ENCODE results near the gene ALAS1.
A peak's percentile ranks its signal among the peaks of the same experiment; 100 is the strongest.

Gene ALAS1

DNA sequence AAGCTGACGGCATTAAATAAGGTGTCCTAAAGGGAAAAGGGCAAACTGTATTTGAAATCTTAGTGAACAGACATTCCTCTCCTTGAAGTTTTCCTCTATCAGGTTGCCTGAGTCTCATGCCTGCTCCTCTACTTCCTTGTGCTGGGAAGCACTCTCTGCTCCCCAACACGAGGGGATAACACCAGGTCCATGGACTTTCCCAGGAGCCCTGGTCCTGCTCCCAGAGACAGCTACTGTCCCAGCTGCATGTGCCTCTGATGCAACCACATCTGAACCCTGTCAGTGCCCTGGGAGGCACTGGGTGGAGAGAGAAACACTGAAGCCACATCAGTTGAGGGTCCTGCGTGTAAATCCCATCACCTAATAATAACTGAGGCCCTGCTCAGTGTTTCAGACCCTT, 20.1 kb downstream of the ALAS1 start:
- WGBS = 91% methylated on average over 3 of the region's 3 CpGs
- no peak overlapping the region for H3K4me3 ChIP-seq (ENCODE audit: insufficient read depth in 1 of 2, low read depth in 1 of 2, low read length in 2 of 2)

DNA sequence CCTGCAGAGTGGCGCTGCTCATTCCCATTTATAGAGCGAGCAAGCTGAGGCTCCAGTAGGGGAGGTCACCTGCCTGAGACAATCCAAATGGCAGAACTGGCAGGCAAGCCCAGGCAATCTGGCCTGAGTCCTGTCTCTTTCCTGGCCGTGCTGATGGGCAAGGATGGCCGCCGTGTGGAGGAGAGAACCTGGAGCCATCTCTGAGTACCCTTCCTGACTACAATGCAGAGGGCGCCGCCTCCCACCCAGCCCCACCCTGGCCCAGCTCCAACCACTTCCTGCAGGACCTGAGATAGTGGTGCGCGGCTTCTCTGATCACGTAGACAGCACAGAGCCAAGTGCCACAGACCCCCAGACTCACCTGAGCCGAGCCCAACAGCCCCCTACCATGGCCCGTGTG, 20.5 kb downstream of the ALAS1 start:
- Histone ChIP-seq H3K9ac (ENCODE audit: low read length) (no peak overlapping the region), H3K14ac (ENCODE audit: low read length in 2 of 2) (no peak overlapping the region), H3K23ac (ENCODE audit: low read length in 2 of 2) (no peak overlapping the region), H3K4me3 (ENCODE audit: insufficient read depth in 1 of 2, low read depth in 1 of 2, low read length in 2 of 2) (no peak overlapping the region), H2BK15ac (ENCODE audit: low read depth, poor library complexity, severe bottlenecking) (no peak overlapping the region), H3K27me3 (ENCODE audit: control insufficient read depth in 1 of 2, insufficient read depth in 1 of 2, low read length in 2 of 2) (no peaks in the 10 kb centered on the region), H2BK5ac (ENCODE audit: low read depth, low read length, poor library complexity, severe bottlenecking) (no peak overlapping the region), H2AFZ (ENCODE audit: low read depth, low read length) (no peak overlapping the region), H4K91ac (ENCODE audit: low read length) (peak overlapping the region; percentile 8), H3K4ac (ENCODE audit: low read depth in 1 of 2, low read length in 2 of 2) (no peak overlapping the region), H3K4me1 (ENCODE audit: control insufficient read depth, insufficient read depth, low read depth, low read length) (peaks cover 9% of the 10 kb centered on the region), H2BK12ac (ENCODE audit: low read length in 2 of 2) (no peak overlapping the region), H3K79me1 (replicated peaks; ENCODE audit: low read length, poor library complexity, severe bottlenecking) (no peaks in the 10 kb centered on the region), H2BK120ac (ENCODE audit: low read depth, low read length) (no peak overlapping the region), H3K27ac (ENCODE audit: low read length, poor library complexity, severe bottlenecking) (no peak overlapping the region), H3K36me3 (ENCODE audit: control insufficient read depth in 1 of 2, insufficient read depth in 2 of 2, low read depth in 1 of 2, low read length in 2 of 2) (peaks cover 22 to 25% of the 10 kb centered on the region in 2 experiments), H2AK5ac (ENCODE audit: low read length, severe bottlenecking) (no peak overlapping the region), H3K4me2 (ENCODE audit: low read length, poor library complexity, severe bottlenecking) (no peak overlapping the region), H4K8ac (ENCODE audit: low read length) (no peak overlapping the region), H3K18ac (ENCODE audit: low read depth in 1 of 2, low read length in 2 of 2) (no peak overlapping the region), H3K9me3 (ENCODE audit: control insufficient read depth, low read length) (no peaks in the 10 kb centered on the region)
- no peak for DNase-seq
- 91% methylated on average over 8 of the region's 12 CpGs for WGBS

More for the DNA sequence above, 20.1 kb downstream of the ALAS1 start:
- H3K14ac ChIP-seq (ENCODE audit: low read length in 2 of 2) = no peak overlapping the region
- no peaks in the 10 kb centered on the region for H3K27me3 ChIP-seq (ENCODE audit: control insufficient read depth in 1 of 2, insufficient read depth in 1 of 2, low read length in 2 of 2)
- H3K27ac ChIP-seq (ENCODE audit: low read length, poor library complexity, severe bottlenecking) = no peak overlapping the region
- H2AFZ ChIP-seq (ENCODE audit: low read depth, low read length) = no peak overlapping the region
- no peak overlapping the region for H3K23ac ChIP-seq (ENCODE audit: low read length in 2 of 2)
- H3K9ac ChIP-seq (ENCODE audit: low read length) = no peak overlapping the region
- H2BK120ac ChIP-seq (ENCODE audit: low read depth, low read length) = no peak overlapping the region
- no peak overlapping the region for H4K8ac ChIP-seq (ENCODE audit: low read length)
- no peak overlapping the region for H3K18ac ChIP-seq (ENCODE audit: low read depth in 1 of 2, low read length in 2 of 2)
- no peak overlapping the region for H3K4me2 ChIP-seq (ENCODE audit: low read length, poor library complexity, severe bottlenecking)
- H2BK12ac ChIP-seq (ENCODE audit: low read length in 2 of 2) = no peak overlapping the region
- H2BK5ac ChIP-seq (ENCODE audit: low read depth, low read length, poor library complexity, severe bottlenecking) = no peak overlapping the region
- H3K4me1 ChIP-seq (ENCODE audit: control insufficient read depth, insufficient read depth, low read depth, low read length) = peaks cover 9% of the 10 kb centered on the region
- peaks cover 25 to 29% of the 10 kb centered on the region in 2 experiments for H3K36me3 ChIP-seq (ENCODE audit: control insufficient read depth in 1 of 2, insufficient read depth in 2 of 2, low read depth in 1 of 2, low read length in 2 of 2)
- no peak overlapping the region for H2BK15ac ChIP-seq (ENCODE audit: low read depth, poor library complexity, severe bottlenecking)
- peak overlapping the region; percentile 8 for H4K91ac ChIP-seq (ENCODE audit: low read length)
- no peak for DNase-seq
- H3K4ac ChIP-seq (ENCODE audit: low read depth in 1 of 2, low read length in 2 of 2) = no peak overlapping the region
- no peak overlapping the region for H2AK5ac ChIP-seq (ENCODE audit: low read length, severe bottlenecking)
- peaks cover 1% of the 10 kb centered on the region for H3K79me1 ChIP-seq (replicated peaks; ENCODE audit: low read length, poor library complexity, severe bottlenecking)
- H3K9me3 ChIP-seq (ENCODE audit: control insufficient read depth, low read length) = no peaks in the 10 kb centered on the region

DNA sequence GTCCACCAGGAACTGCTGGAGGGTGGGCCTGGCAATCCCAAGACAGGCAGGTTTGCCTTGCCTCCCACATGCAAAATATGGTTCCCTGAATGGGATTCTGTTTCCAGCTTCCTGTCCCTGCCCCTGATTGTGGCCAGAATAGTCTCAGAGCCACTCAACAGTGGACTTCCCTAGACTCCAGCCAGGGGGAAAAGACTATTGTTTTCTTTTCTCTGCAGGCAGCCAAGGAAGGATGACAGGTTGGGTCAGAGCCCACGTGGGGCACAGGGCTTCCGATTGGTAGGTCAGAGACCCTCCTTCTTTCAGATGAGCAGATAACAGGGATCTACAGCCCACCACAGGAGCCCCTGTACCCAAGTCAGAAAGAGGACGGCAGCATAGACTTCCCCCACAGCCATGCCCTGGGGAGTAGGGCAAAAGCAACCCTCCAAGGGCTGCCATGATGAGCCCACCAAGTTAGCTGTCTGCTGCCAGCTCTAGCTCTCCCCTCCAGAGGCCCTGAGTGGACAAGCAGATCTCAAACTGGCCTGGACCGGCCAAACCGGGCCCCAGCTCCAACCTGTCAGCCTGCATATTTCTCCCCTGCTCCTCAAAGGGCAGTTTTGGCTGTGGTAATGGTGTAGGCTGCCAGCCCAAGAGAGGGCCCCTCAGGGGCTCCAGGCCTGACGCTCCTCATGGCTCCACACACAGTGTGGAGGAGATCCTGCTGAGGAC, 21.1 kb downstream of the ALAS1 start:
- no peak overlapping the region for H3K9ac ChIP-seq (ENCODE audit: low read length)
- H3K36me3 ChIP-seq (ENCODE audit: control insufficient read depth in 1 of 2, insufficient read depth in 2 of 2, low read depth in 1 of 2, low read length in 2 of 2) = peaks cover 19 to 20% of the 10 kb centered on the region in 2 experiments
- H3K27me3 ChIP-seq (ENCODE audit: control insufficient read depth in 1 of 2, insufficient read depth in 1 of 2, low read length in 2 of 2) = no peaks in the 10 kb centered on the region
- H4K91ac ChIP-seq (ENCODE audit: low read length) = no peak overlapping the region
- no peaks in the 10 kb centered on the region for H3K79me1 ChIP-seq (replicated peaks; ENCODE audit: low read length, poor library complexity, severe bottlenecking)
- no peak overlapping the region for H2AFZ ChIP-seq (ENCODE audit: low read depth, low read length)
- H4K8ac ChIP-seq (ENCODE audit: low read length) = no peak overlapping the region
- H2BK15ac ChIP-seq (ENCODE audit: low read depth, poor library complexity, severe bottlenecking) = no peak overlapping the region
- no peak overlapping the region for H3K4me3 ChIP-seq (ENCODE audit: insufficient read depth in 1 of 2, low read depth in 1 of 2, low read length in 2 of 2)
- no peak overlapping the region for H3K4me2 ChIP-seq (ENCODE audit: low read length, poor library complexity, severe bottlenecking)
- 77% methylated on average over 6 of the region's 6 CpGs for WGBS
- no peak overlapping the region for H2BK5ac ChIP-seq (ENCODE audit: low read depth, low read length, poor library complexity, severe bottlenecking)
- H3K4me1 ChIP-seq (ENCODE audit: control insufficient read depth, insufficient read depth, low read depth, low read length) = peaks cover 9% of the 10 kb centered on the region
- H3K9me3 ChIP-seq (ENCODE audit: control insufficient read depth, low read length) = no peaks in the 10 kb centered on the region
- H2AK5ac ChIP-seq (ENCODE audit: low read length, severe bottlenecking) = no peak overlapping the region
- no peak overlapping the region for H2BK120ac ChIP-seq (ENCODE audit: low read depth, low read length)
- H3K14ac ChIP-seq (ENCODE audit: low read length in 2 of 2) = no peak overlapping the region
- no peak overlapping the region for H3K23ac ChIP-seq (ENCODE audit: low read length in 2 of 2)
- no peak overlapping the region for H3K18ac ChIP-seq (ENCODE audit: low read depth in 1 of 2, low read length in 2 of 2)
- H3K4ac ChIP-seq (ENCODE audit: low read depth in 1 of 2, low read length in 2 of 2) = no peak overlapping the region
- DNase-seq = no peak
- H3K27ac ChIP-seq (ENCODE audit: low read length, poor library complexity, severe bottlenecking) = no peak overlapping the region
- no peak overlapping the region for H2BK12ac ChIP-seq (ENCODE audit: low read length in 2 of 2)

- H3K4me3 ChIP-seq (ENCODE audit: insufficient read depth in 1 of 2, low read depth in 1 of 2, low read length in 2 of 2) = no peak overlapping the region
- no peak overlapping the region for H2AK5ac ChIP-seq (ENCODE audit: low read length, severe bottlenecking)
- H3K9me3 ChIP-seq (ENCODE audit: control insufficient read depth, low read length) = no peaks in the 10 kb centered on the region
- H3K4me2 ChIP-seq (ENCODE audit: low read length, poor library complexity, severe bottlenecking) = no peak overlapping the region
- H3K18ac ChIP-seq (ENCODE audit: low read depth in 1 of 2, low read length in 2 of 2) = no peak overlapping the region
- no peak overlapping the region for H4K8ac ChIP-seq (ENCODE audit: low read length)
- H3K4me1 ChIP-seq (ENCODE audit: control insufficient read depth, insufficient read depth, low read depth, low read length) = peaks cover 9% of the 10 kb centered on the region
- peaks cover 0 to under 1% of the 10 kb centered on the region in 2 experiments for H3K27me3 ChIP-seq (ENCODE audit: control insufficient read depth in 1 of 2, insufficient read depth in 1 of 2, low read length in 2 of 2)
- peaks cover 5 to 6% of the 10 kb centered on the region in 2 experiments for H3K36me3 ChIP-seq (ENCODE audit: control insufficient read depth in 1 of 2, insufficient read depth in 2 of 2, low read depth in 1 of 2, low read length in 2 of 2)
- no peak overlapping the region for H3K14ac ChIP-seq (ENCODE audit: low read length in 2 of 2)
- H3K4ac ChIP-seq (ENCODE audit: low read depth in 1 of 2, low read length in 2 of 2) = no peak overlapping the region
- H2BK120ac ChIP-seq (ENCODE audit: low read depth, low read length) = no peak overlapping the region
- H3K79me1 ChIP-seq (replicated peaks; ENCODE audit: low read length, poor library complexity, severe bottlenecking) = no peaks in the 10 kb centered on the region
- H2BK15ac ChIP-seq (ENCODE audit: low read depth, poor library complexity, severe bottlenecking) = no peak overlapping the region
- H2BK12ac ChIP-seq (ENCODE audit: low read length in 2 of 2) = no peak overlapping the region
- no peak overlapping the region for H3K9ac ChIP-seq (ENCODE audit: low read length)
- no peak overlapping the region for H3K27ac ChIP-seq (ENCODE audit: low read length, poor library complexity, severe bottlenecking)
- H4K91ac ChIP-seq (ENCODE audit: low read length) = no peak overlapping the region
- WGBS = 23% methylated on average over 9 of the region's 9 CpGs
- no peak overlapping the region for H2AFZ ChIP-seq (ENCODE audit: low read depth, low read length)
- H2BK5ac ChIP-seq (ENCODE audit: low read depth, low read length, poor library complexity, severe bottlenecking) = no peak overlapping the region
- peak; percentile 71 for DNase-seq
- no peak overlapping the region for H3K23ac ChIP-seq (ENCODE audit: low read length in 2 of 2)
These were observed 22.5 kb downstream of the ALAS1 start for GRCh38 chr3:52220380-52221026.
